ENCODE results near the gene LIN9.
"Not testable (repeated sequence)": the region's sequence is repeated elsewhere in the genome, so short reads cannot be mapped to it uniquely, and the experiment has no call there.

LIN9 gene

DNA sequence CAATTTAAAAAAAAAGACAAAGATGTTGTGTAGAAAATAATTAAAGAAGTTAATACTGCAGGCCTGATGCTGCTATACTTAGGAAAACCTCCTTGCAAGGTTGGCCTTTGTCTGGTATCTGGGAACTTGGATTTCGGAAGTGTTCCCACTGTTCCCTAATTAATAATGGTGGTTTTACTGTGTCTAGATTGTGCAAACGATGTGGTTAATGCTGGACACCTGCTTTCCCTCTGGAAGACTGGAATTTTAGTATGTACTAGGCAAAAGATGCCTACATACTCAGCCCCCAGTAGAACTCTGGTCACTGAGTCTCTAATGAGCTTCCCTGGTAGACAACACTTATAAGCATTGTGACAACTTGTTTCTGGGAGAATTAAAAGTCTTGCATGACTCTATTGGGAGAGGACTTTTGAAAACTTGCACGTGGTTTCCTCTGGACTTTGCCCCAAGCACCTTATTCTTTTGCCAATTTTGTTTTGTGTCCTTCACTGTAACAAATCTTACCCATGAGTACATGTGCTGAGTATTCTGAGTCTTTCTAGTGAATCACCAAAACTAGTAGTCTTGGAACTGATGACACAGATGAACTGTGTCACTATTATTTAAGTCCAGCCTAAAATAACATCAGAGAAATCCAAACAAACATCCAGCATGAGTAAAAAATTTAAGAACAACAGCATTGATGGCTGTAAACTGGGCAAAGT lies 40.4 kb downstream of the LIN9 start:
- no peak for DNase-seq

DNA sequence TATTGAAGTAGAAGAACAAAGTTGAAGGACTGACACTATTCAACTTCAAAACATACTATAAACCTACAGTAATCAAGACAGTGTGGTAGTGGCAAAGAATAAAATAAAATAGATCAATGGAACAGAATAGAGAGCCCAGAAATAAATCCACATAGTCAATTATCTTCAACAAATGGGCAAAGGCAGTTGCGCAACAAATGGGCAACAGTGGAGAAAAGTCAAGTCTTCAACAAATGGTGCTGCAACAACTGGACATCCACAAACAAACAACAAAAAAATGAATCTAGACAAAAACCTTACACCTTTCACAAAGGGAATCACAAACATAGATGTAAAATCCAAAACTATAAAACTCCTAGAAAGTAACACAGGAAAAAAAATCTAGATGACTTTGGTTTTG lies 47.1 kb downstream of the LIN9 start:
- DNase-seq = no peak

DNA sequence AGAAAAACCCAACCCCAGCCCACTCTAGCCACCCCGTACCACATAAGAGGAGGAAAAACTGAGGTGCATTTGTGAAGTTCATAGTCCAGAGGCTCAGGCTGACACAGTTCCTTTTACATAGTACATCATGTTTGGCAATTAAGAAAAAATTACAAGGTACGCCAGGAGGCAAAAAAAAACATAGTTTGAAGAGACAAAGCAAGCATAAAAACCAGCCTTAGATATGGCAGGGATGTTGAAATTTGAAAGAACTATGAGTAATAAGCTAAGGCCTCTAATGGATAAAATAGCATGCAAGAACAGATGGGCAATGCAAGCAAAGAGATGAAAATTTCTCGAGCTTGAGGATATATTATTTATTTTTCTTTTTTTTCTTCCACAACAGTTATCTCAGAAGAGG lies 53.6 kb downstream of the LIN9 start:
- DNase-seq = no peak

DNA sequence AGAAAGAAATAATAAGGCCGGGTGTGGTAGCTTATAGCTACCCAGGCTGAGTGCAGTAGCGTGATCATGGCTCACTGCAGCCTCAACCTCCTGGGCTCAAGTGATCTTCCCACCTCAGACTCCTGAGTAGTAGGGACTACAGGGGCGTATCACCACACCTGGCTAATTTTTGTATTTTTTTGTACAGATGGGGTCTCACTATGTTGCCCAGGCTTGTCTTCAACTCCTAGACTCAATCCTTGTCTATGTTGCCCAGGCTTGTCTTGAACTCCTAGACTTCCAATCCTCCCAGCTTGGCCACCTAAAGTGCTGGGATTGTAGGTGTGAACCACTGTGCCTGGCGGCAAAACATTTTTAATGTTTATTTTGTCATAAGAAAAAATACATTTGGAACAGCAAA lies 55.0 kb downstream of the LIN9 start:
- DNase-seq = no peak

DNA sequence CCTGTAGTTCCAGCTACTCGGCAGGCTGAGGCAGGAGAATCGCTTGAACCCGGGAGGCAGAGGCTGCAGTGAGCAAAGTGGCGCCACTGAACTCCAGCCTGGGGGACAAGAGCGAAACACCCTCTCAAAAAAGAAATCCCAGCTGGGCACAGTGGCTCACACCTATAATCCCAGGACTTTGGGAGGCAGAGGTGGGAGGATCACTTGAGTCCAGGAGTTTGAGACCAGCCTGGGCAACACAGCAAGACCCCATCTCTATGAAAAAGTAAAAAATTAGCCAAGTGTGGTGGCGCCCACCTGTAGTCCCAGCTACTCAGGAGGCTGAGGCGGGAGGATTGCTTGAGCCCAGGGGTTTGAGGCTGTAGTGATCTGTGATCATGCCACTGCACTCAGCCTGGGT lies 56.1 kb downstream of the LIN9 start:
- not testable (repeated sequence) for DNase-seq

DNA sequence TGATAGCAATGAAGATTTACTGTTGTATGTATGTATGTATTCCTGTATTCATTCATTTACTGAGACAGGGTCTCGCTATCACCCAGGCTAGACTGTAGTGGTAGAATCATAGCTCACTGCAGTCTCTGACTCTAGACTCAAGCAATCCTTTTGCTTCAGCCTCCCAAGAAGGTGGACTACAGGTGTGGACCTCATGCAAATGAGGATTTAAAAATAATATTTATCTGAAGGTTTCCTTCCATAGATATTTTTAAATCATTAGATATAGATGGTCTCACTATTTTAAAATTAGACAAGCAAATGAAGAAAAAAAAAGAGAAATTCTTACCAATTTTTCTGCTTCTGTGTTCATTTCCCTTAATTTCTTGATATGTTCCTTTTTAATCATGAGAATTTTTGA lies 58.5 kb downstream of the LIN9 start:
- DNase-seq = no peak

DNA sequence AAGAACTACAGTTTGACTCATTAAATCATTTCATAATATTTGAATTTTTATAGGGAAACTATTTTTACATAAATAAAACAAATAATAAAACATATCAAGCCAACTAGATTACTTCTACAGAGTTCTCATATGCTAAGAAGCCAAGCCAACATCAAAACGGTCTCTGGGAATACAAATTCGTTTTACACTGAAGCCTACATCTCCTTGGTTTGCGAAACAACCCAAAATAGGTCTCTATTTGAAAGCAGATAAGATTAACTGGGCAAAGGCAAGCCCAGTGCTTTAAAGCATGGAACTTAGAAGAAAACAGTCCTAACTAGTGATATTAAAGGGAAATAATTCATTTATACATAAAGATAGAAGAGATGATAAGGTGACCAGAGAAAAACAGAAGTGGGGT lies 60.2 kb downstream of the LIN9 start:
- no peak for DNase-seq

DNA sequence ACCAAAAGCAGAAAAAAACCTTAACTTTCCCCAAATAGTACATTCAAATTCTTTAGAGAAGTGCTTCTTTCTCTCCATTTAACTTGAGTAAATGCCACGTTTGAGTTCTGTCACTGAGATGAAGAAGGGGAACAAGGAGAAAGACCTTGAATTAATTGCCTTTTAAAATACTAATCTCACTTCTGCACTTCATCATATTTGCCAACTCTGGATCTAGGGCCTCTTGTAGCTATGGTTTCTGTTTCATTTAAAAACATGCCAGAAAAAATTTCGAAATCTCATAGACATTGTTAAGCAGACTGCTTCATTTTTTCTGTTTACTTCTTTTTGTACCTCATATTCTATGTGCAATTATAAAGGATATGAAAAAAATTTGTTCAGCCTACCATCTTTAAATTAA lies 60.9 kb downstream of the LIN9 start:
- no peak for DNase-seq

DNA sequence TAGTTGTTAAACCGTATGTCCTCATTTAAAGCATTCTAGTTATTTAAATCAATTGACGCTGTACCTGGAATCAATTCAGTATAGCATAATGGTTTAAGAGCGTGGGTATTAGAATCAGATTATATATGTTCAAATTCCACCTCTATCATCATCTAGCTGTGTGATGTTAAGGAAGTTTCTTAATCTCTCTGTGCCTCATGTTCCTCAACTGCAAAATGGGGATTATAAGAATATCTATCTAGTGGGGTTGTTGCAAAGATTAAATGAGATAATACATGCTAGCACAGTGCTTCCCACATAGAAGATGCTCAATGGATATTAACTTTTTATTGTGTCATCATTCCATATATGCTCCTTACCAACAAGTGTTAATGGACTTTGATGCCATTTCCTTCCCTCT lies 69.5 kb downstream of the LIN9 start:
- DNase-seq = no peak

DNA sequence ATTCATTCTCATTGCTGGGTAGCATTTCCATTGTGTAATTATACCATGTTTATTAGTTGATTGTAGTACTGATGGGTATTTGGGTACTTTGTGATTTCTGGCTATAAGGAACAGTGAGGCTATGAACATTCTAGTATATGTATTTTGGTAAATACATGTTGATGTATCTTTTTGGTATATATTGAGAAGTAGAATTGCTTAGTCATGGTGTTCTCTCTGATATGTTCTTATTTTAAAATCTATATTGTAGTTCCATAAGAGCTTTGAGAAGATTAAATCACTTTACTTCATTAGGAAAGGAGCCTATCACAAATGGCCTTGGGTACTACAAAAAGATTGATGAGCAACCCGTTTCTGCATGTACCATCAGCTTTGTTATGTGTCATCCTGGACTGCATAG lies 72.1 kb downstream of the LIN9 start:
- DNase-seq = no peak

DNA sequence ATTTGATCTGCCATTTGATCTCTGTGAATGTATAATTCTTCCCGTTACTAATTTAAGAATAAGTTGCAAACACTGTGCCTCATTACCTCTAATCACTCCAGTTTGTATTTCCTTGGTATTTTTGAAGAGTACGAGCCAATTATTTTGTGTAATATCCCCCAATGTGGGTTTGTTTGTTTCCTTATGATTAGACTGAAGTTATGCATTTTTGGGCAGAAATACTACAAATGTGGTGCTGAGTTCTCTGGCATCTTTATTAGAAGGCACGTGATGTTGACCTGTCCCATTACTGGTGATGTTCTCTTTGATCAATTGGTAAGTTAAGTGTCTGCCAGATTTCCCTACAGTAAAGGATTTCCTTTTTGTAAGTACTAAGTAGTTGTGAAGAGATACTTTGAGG lies 75.2 kb downstream of the LIN9 start:
- DNase-seq = no peak

DNA sequence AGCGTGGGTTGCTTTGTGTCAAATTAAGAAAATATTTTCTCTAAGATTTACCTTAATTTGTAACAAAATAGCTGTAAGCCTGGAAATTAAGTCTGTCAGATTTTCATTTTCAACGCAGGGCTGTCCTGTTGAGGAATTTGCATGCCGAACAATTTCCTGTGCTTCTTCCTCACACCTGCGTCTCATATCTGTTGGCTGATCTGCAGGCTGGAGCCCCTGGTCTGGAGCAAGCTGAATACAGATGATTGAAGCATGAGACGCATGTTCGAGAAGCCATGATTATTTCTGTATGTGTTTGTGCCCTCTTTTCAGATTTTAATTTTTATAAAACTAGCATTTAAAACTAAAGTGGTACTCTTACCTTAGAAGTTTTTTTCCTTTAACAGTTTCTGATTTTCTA lies 75.7 kb downstream of the LIN9 start:
- DNase-seq = no peak

DNA sequence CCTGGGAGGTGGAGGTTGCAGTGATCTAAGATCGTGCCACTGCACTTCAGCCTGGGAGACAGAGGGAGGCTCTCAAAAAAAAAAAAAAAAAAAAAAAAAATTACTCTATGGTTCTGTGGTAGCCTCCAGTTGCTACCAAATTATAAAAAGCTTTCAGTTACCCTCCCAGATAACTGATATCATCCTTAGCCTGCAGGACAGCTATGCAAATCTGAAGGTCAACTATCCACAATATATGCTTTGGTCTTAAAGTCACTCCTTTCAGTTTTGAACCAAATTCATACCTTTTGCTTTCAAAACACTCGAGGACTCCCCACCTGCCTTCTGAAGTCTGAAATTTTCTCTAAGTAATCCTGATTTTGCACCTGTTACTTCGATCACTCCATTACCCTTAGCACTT lies 82.4 kb downstream of the LIN9 start:
- DNase-seq = no peak

DNA sequence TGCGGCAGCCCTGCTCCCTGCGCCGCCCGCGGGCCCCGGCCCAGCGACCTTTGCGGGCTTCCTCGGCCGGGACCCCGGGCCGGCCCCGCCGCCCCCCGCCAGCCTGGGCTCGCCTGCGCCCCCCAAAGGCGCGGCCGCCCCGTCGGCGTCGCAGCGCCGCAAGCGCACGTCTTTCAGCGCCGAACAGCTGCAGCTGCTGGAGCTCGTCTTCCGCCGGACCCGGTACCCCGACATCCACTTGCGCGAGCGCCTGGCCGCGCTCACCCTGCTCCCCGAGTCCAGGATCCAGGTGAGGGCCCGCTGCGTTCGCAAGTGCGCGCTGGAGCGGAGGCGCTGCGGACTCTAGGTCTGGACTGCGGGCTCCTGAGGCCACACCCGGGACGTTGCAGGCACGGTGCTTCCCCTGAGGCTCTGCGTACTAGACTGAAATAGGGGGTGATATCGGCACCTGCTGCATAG lies 85.1 kb downstream of the LIN9 start:
- no peak for DNase-seq

DNA sequence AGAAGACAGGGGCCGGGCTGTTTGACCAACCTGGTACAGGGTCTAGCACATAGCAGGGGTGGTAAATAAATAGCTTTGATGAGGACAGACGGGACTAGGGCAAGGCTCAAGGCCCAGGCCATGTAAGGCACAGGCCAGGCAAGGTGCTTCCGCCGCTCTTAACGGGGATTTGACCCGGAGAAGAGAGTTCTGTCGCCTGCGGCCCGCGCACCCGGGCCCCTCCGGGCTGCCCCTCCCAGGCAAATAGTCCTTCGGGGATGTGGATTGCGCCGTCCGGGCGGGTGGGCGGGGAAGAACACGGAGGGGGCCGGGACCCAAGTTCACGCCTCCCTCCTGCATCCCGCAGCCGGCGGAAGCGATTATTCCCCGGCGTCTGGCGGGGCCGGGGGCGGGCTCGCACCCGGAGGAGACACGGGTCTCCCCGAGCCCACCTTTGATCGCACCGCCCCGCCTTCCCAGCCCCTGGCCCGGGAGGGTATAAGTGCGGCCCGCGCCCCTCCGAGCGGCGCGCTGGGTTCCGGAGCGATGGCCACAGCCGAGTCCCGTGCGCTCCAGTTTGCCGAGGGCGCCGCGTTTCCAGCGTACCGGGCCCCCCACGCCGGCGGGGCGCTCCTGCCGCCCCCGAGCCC lies 85.7 kb downstream of the LIN9 start, which contains the start of gene MIXL1:
TSS of gene MIXL1 (plus strand) at position 508 of the 629 bp plus-strand sequence. CDS start at position 526, 18 bp downstream.
- DNase-seq = no peak

DNA sequence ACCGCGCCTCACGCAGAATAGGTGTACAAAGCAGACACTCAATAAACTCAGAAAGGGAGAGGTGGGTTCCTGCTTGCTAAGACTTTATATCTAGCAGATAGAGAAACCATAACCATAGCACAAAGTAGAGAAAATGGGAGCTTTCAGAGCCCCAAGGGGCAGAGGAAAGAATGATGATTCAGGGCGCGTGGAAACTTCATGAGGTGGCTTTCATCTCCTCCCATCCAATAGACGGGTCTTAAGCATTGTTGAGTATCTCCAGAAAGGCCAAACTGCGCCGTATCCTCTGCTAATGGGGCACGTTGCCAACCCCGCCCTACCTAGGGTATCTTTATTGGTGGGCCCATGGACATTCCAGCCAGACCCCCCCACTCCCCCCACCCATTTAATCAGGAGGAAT lies 86.3 kb downstream of the LIN9 start:
- no peak for DNase-seq

DNA sequence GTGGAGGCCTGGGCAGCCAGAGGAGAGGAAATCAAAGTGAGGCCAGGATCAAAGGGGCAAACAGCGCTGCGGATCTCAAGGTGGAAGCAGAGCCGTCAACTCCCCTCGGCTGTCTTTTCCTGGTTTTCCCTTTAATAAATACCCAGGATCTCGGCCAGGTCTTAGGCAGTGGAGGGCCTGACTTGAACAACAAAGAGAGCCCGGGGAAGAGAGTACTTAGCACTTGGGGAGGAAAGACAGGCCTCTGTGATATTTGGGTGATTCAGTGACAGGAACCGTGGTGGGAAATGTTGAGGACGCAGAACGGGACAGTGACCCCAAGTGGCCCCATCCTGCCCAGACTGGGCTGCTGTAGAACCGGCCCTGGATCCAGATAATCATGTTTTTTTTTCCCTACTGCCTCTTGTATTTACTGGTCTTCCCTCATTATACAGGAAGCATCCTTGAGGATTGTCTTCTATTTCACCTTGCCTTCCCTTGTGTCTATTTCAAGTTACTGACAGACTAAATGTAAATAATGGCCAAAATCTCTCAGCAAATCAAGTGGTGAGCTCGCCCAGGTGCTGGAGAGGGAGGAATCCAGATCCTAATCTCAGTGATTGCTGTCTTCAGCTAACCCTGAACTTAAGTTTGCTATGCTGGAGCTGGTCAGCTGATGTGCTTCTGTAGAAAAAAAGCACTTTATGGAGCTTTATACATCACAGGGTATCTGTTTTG lies 88.3 kb downstream of the LIN9 start:
- DNase-seq = no peak

DNA sequence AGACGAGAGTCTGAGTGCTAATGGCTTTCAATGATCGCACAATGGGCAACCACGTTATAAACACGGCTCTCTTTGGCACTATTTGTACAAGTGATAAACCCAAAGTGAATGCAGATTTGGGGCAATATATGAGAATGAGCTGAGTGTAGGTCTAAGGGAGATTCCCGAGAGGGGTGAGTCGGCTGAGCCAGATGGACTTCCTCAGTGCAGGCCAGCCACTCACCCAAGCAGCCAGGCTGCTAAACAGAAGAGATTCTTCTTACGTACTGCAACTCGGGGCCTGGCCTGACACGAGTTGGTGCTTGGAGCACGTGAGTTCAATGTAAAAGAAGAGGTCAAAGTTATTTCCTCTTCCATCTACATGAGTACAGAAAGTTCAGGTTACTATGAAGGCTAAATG lies 91.7 kb downstream of the LIN9 start:
- no peak for DNase-seq

DNA sequence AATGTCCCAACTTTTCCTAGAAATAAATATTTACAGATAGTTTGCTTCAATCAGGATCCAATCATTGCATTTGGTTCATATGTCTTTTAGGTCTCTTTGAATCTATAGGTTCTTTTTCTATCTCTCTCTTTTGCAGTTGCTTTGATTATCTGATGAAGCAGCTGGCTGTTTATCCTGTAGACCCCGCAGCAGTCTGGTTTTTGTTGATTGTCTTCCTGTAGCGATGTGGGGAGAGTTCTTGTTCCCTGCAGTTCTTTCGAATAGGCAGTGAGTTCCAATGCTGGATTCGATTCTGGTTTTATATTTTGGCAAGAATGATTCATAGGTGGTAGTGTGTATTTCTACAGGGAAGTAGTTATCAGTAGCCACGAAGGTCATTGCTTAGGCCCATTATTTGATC lies 92.9 kb downstream of the LIN9 start:
- DNase-seq = no peak

DNA sequence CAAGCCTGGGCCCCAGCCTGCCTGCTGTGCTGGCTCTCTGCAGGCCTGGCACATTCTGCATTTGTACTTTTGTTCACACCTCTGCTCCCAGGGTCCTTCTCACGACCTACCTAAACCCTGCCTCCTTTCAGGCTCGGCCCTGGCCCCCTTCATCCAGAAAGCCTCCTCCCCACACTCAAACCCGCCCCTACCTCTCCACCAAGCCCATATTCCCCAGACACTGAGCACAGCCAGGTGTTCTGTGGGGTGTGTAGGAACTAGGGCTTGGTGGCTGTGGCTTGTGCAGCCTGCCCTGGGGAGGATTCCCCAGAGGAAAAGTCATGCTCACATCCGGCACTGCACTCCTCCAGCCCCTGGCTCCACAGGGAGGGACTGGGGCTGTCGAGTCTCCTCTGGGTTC lies 93.7 kb downstream of the LIN9 start:
- no peak for DNase-seq

DNA sequence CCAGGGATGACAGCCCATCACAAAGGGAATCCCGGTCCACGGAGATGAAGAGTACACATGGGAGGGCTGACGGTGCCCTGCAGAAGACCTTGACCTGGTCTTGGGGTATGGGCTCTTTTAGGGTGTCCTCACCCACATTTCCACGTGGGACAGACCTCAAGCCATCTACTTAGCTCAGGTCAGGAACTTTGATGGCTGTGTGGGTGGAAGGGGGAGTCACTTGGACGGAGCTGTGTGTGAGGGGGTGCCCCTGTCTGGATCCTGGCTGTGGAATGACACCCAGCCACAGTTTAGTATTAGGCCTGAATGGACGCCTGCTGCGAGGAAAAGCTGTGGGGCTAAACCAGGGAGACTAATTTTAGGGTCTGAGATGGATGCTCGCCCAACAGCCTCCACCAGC lies 96.4 kb downstream of the LIN9 start:
- no peak for DNase-seq

DNA sequence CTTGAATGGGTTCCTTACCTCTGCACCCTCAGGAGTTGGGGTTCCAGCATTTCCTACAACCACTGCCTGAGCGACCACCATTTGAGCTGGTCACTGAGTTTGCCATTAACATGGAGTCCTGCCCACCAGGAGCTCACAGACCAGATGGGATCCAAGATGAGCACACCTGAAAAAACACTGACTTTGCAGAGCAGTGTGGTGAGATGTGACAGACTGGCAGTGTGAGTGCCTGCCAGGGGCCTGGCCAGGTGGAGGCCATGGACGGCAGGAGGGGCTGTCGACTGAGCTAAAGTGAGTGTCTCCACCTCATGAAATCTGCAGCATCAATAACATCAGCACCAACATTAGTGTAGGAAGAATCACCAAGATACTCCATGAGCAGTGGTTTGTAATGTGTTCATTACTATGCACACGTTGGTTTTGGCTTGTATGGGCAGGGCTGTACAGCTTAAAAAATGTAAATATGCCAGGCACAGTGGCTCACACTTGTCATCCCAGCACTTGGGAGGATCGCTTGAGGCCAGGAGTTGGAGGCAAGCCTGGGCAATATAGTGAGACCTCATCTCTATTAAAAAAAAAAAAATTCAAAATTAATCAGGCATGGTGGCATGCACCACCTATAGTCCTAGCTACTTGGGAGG lies 97.7 kb downstream of the LIN9 start:
- no peak for DNase-seq

DNA sequence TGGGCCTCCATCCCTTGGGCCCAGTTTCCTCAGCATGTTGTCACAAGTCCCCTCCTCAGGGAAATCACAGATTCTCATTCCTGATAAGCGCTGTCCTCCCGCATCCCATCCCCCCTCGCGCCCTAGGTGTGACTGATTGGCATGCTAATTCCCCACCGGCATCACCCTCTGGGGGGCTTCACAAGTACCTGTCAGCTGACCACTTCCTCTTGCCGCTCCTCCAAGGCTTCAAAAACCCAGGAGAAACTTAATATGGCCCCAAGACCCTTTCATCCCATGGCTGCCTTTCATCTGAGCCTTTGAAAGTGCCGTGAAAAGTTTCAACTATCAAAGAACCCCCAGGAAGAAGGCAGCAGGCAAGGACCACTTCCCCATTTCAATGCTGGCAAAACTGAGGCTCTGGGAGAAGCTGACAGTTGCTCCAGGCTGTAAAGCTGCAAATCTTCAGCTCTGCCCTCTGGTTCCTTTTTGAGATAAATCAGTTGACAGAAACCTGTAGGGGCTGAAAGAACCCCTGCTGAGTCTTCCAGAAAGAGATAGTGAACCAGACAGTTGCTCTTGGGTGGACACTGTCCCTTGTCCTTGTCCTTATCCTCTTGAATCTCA lies 98.3 kb downstream of the LIN9 start:
- no peak for DNase-seq
